ENCODE measurements around the gene DENND6B. TPM values are rescaled to one million over a fixed set of nuclear protein-coding genes. Genes with fewer than 3 reads are reported as not detected.

DENND6B gene
- total RNA-seq, 4 donors from 2014 or later = 8.6 to 13.1 (median 11.7) TPM

DNA sequence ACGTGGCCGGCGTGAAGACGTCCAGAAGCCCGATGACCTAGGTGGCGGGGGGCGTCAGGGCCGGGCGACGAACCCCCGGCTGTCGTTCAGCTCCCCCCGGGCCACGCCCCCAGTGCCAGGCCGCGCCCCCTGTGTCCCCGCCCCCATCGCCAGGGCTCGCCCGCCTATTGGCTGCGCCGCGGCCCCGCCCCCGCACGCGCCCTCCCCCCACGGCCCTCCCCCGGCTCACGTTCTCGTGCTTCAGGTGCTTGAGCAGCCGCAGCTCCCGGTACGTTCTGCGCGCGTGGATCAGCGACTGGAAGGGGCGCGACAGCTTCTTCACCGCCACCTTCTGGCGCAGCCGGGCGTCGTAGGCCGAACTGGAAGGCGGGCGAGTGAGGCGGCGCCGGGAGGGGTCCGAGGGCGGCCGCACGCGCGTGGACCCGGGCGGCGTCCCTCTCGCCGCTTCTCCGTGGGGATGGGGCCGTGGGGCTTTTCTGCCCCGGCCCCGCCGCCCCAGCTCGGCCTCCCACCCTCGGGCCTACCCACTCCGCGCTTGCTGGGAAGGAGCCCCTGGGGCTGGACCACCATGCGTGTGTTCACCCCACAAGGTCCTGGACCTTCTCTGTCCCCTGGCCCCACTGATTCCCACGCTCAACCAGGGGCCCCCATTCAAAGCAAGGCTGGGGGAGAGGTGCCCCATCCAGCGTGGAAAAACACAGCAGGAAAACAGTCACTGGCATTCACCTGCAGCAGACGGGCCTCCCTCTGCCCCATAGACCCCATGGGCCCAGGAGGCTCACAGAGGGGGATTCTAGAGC is 59.0 kb downstream of the DENND6B start:
- no peaks in the 10 kb centered on the region for H3K9me3 ChIP-seq
- H3K4me1 ChIP-seq = peaks cover 0 to 62% (median 44%) of the 10 kb centered on the region in 4 donors
- WGBS, 2 donors = 16 to 21% methylated on average over 25 to 51 of the region's 75 CpGs
- peak overlapping the region in 2 of 4 donors; percentile 56 to 78 for H3K27ac ChIP-seq
- H3K4me3 ChIP-seq = peak overlapping the region in 2 of 4 donors; percentile 22 to 49
- peaks cover 0 to 32% of the 10 kb centered on the region in 2 donors for H3K27me3 ChIP-seq
- H3K36me3 ChIP-seq = no peaks in the 10 kb centered on the region
- no peak for TF ChIP-seq EP300 (IDR thresholded peaks at IDR 0.05)
- TF ChIP-seq, protein P1, sequence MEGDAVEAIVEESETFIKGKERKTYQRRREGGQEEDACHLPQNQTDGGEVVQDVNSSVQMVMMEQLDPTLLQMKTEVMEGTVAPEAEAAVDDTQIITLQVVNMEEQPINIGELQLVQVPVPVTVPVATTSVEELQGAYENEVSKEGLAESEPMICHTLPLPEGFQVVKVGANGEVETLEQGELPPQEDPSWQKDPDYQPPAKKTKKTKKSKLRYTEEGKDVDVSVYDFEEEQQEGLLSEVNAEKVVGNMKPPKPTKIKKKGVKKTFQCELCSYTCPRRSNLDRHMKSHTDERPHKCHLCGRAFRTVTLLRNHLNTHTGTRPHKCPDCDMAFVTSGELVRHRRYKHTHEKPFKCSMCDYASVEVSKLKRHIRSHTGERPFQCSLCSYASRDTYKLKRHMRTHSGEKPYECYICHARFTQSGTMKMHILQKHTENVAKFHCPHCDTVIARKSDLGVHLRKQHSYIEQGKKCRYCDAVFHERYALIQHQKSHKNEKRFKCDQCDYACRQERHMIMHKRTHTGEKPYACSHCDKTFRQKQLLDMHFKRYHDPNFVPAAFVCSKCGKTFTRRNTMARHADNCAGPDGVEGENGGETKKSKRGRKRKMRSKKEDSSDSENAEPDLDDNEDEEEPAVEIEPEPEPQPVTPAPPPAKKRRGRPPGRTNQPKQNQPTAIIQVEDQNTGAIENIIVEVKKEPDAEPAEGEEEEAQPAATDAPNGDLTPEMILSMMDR (IDR thresholded peaks at IDR 0.05) = peak in 4 of 5 experiments; percentile 9 to 34 (median 22)
- DNase-seq (ENCODE audit: low spot score in 2 of 2) = peak; percentile 39 to 48

DNA sequence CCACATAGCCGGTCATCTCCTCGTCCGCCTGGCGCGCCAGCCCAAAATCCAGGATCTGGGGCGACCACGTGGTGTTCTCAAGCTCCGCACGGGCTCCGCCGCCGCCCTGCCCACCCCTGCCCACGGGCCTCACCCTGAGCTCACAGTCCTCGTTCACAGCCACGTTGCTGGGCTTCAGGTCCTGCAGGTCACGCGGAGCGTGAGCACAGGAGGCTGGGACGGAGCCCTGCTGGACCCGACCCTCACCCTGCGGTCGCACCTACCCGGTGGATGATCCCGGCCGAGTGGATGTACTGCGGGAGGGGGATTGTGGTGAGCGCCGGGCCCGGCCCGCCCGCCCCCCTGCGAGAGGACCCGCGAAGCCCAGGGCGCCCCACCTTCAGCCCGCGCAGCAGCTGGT is 59.8 kb downstream of the DENND6B start:
- WGBS, 2 donors = 69 to 91% methylated on average over 18 to 23 of the region's 37 CpGs
- Histone ChIP-seq H3K4me3 (peak overlapping the region in 2 of 4 donors; percentile 22 to 49), H3K36me3 (no peaks in the 10 kb centered on the region), H3K4me1 (peaks cover 0 to 65% (median 44%) of the 10 kb centered on the region in 4 donors), H3K9me3 (no peaks in the 10 kb centered on the region), H3K27me3 (peaks cover 0 to 40% of the 10 kb centered on the region in 2 donors), H3K27ac (no peak overlapping the region)
- TF ChIP-seq, protein P1 (IDR thresholded peaks at IDR 0.05) = no peak
- TF ChIP-seq EP300 (IDR thresholded peaks at IDR 0.05) (no peak), POLR2A (IDR thresholded peaks at IDR 0.05) (no peak)
- DNase-seq (ENCODE audit: low spot score in 2 of 2) = no peak

DNA sequence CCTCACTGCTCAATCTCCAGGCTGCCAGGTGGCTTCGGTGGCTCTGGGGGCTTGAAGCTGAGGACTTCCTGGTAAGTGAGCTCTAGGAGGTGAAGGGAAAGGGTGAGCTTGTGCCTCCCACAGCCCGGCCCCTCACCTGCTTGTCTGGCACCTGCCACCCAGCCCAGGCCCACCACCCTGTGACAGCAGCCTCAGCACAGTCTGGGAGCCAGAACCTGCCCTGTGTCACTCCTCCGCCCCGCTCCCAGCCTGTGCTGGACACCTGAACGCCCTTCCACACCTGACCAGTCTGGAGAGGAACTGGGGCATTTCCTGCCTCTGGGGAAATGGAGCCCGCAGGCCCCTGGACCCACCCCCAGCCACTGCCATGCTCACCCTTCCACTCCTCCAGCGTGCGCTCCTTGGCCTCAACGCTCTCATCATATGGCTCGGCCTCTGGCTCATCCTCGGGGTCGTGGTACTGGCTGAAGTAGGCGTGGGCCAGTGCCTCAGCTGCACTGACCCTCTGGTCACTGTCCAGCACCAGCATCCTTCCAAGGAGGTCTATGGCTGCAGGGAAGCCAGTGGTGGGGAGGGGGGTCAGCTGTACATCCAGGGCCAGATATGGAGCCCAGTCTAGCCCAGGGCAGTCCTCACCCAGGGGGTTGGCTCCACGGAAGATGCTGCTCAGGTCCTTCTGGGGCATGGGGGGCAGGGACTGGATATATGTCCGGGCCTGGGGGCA is 61.7 kb downstream of the DENND6B start:
- Histone ChIP-seq H3K9me3 (no peaks in the 10 kb centered on the region), H3K36me3 (no peaks in the 10 kb centered on the region), H3K4me1 (peaks cover 0 to 62% (median 29%) of the 10 kb centered on the region in 4 donors), H3K27me3 (peaks cover 0 to 47% of the 10 kb centered on the region in 2 donors), H3K27ac (no peak overlapping the region), H3K4me3 (no peak overlapping the region)
- TF ChIP-seq, protein P1 (IDR thresholded peaks at IDR 0.05) = no peak
- TF ChIP-seq POLR2A (IDR thresholded peaks at IDR 0.05) = no peak
- no peak for TF ChIP-seq EP300 (IDR thresholded peaks at IDR 0.05)
- no peak for DNase-seq (ENCODE audit: low spot score in 2 of 2)
- WGBS, 2 donors = 79 to 83% methylated on average over 15 of the region's 15 CpGs

DNA sequence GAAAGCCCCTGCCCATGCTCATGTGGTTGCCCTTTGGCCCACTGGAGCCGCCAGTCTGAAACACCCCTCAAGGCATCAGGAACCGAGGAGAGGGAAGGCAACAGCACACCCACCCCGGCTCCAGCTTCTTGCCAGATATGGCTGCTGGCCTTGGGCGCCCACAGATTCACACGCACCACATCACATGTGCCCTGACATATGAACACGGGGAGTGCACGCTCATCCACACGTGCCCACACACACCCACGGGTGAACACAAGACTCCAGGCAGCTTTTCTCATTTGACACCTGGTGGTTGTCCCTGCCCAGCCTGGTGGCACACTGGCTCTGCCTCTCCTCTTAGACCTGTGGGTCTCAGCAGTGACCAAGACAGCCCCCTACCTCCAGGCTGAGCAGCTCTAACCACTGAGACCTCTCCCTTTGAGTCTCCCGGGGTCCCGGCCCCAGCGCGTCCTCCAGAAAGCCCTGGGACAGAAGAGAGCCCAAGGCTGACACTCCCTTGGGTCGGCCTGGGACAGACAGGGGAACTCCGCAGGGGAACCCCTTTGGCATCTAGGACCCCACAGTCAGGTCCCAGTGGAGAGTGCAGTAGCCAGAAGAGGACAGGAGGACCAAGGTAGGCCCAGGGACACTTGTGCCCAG is 62.6 kb downstream of the DENND6B start:
- H3K27ac ChIP-seq = no peak overlapping the region
- H3K4me3 ChIP-seq = no peak overlapping the region
- 81 to 90% methylated on average over 9 to 14 of the region's 15 CpGs for WGBS, 2 donors
- TF ChIP-seq POLR2A (IDR thresholded peaks at IDR 0.05) (no peak), EP300 (IDR thresholded peaks at IDR 0.05) (no peak)
- TF ChIP-seq, protein P1 (IDR thresholded peaks at IDR 0.05) = no peak
- no peaks in the 10 kb centered on the region for H3K36me3 ChIP-seq
- no peaks in the 10 kb centered on the region for H3K9me3 ChIP-seq
- DNase-seq (ENCODE audit: low spot score in 2 of 2) = no peak
- peaks cover 0 to 54% (median 21%) of the 10 kb centered on the region in 4 donors for H3K4me1 ChIP-seq
- H3K27me3 ChIP-seq = peaks cover 0 to 49% of the 10 kb centered on the region in 2 donors
